HUES64 (cell line): ENCODE data around the gene YPEL3.
A peak's percentile ranks its signal among the peaks of the same experiment; 100 is the strongest.

Experiments used
- H3K27ac ChIP-seq: 2 replicates; pipeline ENCODE4 v1.7.0; 2013; ENCODE audit warnings: low read depth, low read length, inconsistent platforms
- H3K27me3 ChIP-seq: 2 replicates; pipeline ENCODE4 v1.6.1; 2013; ENCODE audit warnings: mild to moderate bottlenecking, low read length; ENCODE audit not compliant: insufficient read depth
- H3K36me3 ChIP-seq: 2 replicates; pipeline ENCODE4 v1.6.1; 2013; ENCODE audit warnings: mild to moderate bottlenecking, low read length; ENCODE audit not compliant: insufficient read depth
- H3K4me1 ChIP-seq: 2 replicates; pipeline ENCODE4 v1.6.1; 2013; ENCODE audit warnings: mild to moderate bottlenecking, low read length, moderate library complexity; ENCODE audit not compliant: insufficient read depth
- H3K4me3 ChIP-seq: 2 replicates; pipeline ENCODE4 v1.5.1; 2013; ENCODE audit warnings: mild to moderate bottlenecking, low read length, moderate library complexity
- H3K9ac ChIP-seq: 2 replicates; pipeline ENCODE4 v1.6.1; 2013; ENCODE audit warnings: mild to moderate bottlenecking, low read depth, low read length
- H3K9me3 ChIP-seq: 2 replicates; pipeline ENCODE4 v1.6.1; 2013; ENCODE audit warnings: low read depth, low read length; ENCODE audit not compliant: insufficient read depth
- WGBS: fragments of 150-250, 120-280 bp; methylation state at CpG from one replicate; pipeline ENCODE4 v1.1.7; 2013; ENCODE audit warnings: missing lambda C conversion rate; 5-methylcytosine and 5-hydroxymethylcytosine counted together

The YPEL3 gene

DNA sequence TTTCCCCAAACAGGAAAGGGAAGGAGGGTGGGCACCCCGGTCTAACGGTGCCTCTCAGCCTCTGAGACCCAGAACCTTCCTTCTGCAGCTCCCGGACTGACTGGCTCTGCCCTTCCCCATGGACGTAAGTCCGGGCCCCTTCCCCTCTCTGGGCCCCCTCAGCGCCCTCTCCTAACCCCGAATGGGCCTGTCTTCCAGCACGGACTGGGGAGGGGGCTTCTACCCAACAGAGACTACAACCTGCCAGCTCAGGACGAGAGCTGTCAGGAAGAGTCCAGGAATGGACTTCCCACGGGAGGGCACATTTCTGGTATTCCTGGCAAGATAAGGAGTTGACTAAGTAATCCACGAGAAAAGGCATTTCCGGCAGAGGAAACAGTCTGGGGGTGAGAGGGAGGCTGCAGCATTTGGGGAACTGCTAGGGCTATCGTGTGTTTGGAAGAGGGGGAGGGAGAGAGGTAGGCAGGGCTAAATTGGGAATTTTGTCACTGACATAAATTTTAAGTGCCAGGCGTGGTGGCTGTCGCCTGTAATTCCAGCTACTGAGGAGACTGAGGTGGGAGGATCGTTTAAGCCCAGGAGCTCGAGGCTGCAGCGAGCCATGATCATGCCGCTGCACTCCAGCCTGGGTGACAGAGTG lies 42.5 kb downstream of the YPEL3 start:
- H3K27me3 ChIP-seq, result no peaks in the 10 kb centered on the region
- no peaks in the 10 kb centered on the region for H3K36me3 ChIP-seq
- no peak overlapping the region for H3K27ac ChIP-seq
- no peaks in the 10 kb centered on the region for H3K9me3 ChIP-seq
- H3K4me3 ChIP-seq, result peak overlapping the region; percentile 67
- 16% methylated on average over 19 of the region's 19 CpGs for WGBS
- no peaks in the 10 kb centered on the region; the same call in 1 of the 2 replicates for H3K4me1 ChIP-seq
- H3K9ac ChIP-seq, result peak overlapping the region; percentile 33; the same call in 1 of the 2 replicates

- no peak overlapping the region for H3K27ac ChIP-seq
- H3K4me3 ChIP-seq, result peak overlapping the region; percentile 67
- H3K9me3 ChIP-seq, result no peaks in the 10 kb centered on the region
- H3K4me1 ChIP-seq, result no peaks in the 10 kb centered on the region; the same call in 1 of the 2 replicates
- no peaks in the 10 kb centered on the region for H3K36me3 ChIP-seq
- 1% methylated on average over 55 of the region's 58 CpGs for WGBS
- peak overlapping the region; percentile 40; the same call in 1 of the 2 replicates for H3K9ac ChIP-seq
- H3K27me3 ChIP-seq, result no peaks in the 10 kb centered on the region
These were observed 43.2 kb downstream of the YPEL3 start for GRCh38 chr16:30052671-30053372.

DNA sequence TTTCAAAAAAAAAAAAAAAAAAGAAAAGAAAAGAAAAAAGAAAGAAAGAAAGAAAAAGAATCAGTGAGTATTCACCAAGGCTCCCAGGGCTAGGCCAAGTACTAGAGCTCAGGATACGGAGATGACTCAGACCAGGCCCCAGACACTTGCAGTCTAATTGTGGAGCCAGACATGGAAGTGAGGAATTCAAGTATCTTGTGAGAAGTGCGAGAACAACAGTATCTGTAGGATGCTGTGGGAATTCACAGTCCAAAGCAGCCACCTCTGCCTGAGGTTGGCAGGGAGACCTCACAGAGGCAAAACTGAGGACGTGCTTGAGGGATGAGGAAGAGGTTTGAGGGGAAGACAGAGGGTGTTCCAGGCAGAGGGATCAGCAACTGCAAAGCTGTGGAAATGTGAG lies 44.5 kb downstream of the YPEL3 start:
- H3K27me3 ChIP-seq, result no peaks in the 10 kb centered on the region
- H3K4me1 ChIP-seq, result no peaks in the 10 kb centered on the region; the same call in 1 of the 2 replicates
- H3K27ac ChIP-seq, result no peak overlapping the region
- H3K9ac ChIP-seq, result no peak overlapping the region
- no peak overlapping the region for H3K4me3 ChIP-seq
- WGBS, result 82% methylated on average over 3 of the region's 3 CpGs
- H3K36me3 ChIP-seq, result no peaks in the 10 kb centered on the region
- H3K9me3 ChIP-seq, result no peaks in the 10 kb centered on the region

GRCh38 chr16:30049871-30050270 lies 46.1 kb downstream of the YPEL3 start:
- 92% methylated on average over 8 of the region's 8 CpGs for WGBS
- Histone ChIP-seq H3K9me3 (no peaks in the 10 kb centered on the region), H3K36me3 (no peaks in the 10 kb centered on the region), H3K27ac (no peak overlapping the region), H3K9ac (no peak overlapping the region), H3K27me3 (no peaks in the 10 kb centered on the region), H3K4me1 (no peaks in the 10 kb centered on the region; the same call in 1 of the 2 replicates), H3K4me3 (no peak overlapping the region)

DNA sequence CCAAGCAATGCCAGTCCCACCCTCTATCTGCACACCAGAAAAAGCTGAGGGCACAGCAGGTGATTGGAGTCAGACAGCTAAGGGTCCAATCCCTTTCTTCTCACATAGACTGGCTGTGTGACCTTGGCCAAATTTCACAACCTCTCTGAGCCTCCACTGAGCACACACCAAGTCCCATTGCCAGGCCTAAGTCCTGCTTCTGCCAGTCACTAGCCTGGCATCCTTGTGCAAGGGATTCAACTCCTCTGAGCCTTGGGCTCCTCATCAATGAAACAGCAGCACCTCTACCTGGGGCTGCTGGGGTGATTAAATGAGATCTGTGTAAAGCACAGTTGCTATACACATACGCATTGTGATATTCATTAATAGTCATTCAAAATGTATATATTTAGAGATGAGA lies 49.4 kb downstream of the YPEL3 start:
- no peaks in the 10 kb centered on the region for H3K4me1 ChIP-seq
- no peaks in the 10 kb centered on the region for H3K9me3 ChIP-seq
- H3K27ac ChIP-seq, result no peak overlapping the region
- H3K9ac ChIP-seq, result no peak overlapping the region
- no CpG with 5 or more reads among the region's 1 CpG for WGBS
- H3K4me3 ChIP-seq, result no peak overlapping the region
- no peaks in the 10 kb centered on the region for H3K27me3 ChIP-seq
- no peaks in the 10 kb centered on the region for H3K36me3 ChIP-seq

- no peak overlapping the region for H3K4me3 ChIP-seq
- no peaks in the 10 kb centered on the region for H3K4me1 ChIP-seq
- WGBS, result 84% methylated on average over 8 of the region's 8 CpGs
- no peak overlapping the region for H3K27ac ChIP-seq
- no peaks in the 10 kb centered on the region for H3K36me3 ChIP-seq
- H3K9me3 ChIP-seq, result no peaks in the 10 kb centered on the region
- no peak overlapping the region for H3K9ac ChIP-seq
- H3K27me3 ChIP-seq, result no peaks in the 10 kb centered on the region
These were observed 49.8 kb downstream of the YPEL3 start for GRCh38 chr16:30046178-30046577.
